ENCODE data around the gene FAM170A.

DNA sequence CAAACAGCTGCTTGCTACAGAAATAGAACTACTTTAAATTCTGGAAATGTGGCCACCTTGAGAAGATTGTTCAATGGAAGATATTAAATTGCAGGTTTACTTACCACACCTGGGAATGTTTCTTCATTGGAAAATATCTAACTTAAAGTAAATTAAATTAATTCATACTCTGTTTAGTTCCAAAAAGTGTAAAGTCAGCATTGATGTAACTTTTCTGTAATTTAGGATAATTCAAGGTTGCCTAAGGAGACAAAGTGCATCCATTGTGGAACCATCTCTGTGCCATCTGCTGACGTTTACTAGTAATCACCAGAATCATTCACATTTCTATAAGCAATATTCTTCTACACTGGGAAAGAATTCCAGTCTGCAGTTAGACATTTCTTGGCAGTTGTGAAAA is 53.0 kb downstream of the FAM170A start:
- no peak for TF ChIP-seq HDAC2 (IDR thresholded peaks at IDR 0.05)
- no peak for TF ChIP-seq ZNF302 (CRISPR knock-in tag; IDR thresholded peaks at IDR 0.05)
- TF ChIP-seq CEBPB (IDR thresholded peaks at IDR 0.05) = no peak
- no peak for TF ChIP-seq RCOR1 (IDR thresholded peaks at IDR 0.05; ENCODE audit: low read depth, low read length)
- TF ChIP-seq SMC3 (IDR thresholded peaks at IDR 0.05) = no peak
- no peak for TF ChIP-seq CBX2 (IDR thresholded peaks at IDR 0.05; ENCODE audit: borderline replicate concordance, low read depth)
- TF ChIP-seq JUN (IDR thresholded peaks at IDR 0.05) = no peak
- no peak for TF ChIP-seq POLR2A (IDR thresholded peaks at IDR 0.05; ENCODE audit: low read length)
- no peak for TF ChIP-seq NFE2L2 (conservative IDR thresholded peaks at IDR 0.05; ENCODE audit: low read length)
- TF ChIP-seq, protein P1, sequence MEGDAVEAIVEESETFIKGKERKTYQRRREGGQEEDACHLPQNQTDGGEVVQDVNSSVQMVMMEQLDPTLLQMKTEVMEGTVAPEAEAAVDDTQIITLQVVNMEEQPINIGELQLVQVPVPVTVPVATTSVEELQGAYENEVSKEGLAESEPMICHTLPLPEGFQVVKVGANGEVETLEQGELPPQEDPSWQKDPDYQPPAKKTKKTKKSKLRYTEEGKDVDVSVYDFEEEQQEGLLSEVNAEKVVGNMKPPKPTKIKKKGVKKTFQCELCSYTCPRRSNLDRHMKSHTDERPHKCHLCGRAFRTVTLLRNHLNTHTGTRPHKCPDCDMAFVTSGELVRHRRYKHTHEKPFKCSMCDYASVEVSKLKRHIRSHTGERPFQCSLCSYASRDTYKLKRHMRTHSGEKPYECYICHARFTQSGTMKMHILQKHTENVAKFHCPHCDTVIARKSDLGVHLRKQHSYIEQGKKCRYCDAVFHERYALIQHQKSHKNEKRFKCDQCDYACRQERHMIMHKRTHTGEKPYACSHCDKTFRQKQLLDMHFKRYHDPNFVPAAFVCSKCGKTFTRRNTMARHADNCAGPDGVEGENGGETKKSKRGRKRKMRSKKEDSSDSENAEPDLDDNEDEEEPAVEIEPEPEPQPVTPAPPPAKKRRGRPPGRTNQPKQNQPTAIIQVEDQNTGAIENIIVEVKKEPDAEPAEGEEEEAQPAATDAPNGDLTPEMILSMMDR (IDR thresholded peaks at IDR 0.05) = no peak
- no peak for TF ChIP-seq SREBF2 (IDR thresholded peaks at IDR 0.05)
- TF ChIP-seq JUNB (IDR thresholded peaks at IDR 0.05) = no peak
- no peak for TF ChIP-seq FOSB (CRISPR knock-in tag; IDR thresholded peaks at IDR 0.05)
